ENCODE data around the gene CYP24A1. TPM values are rescaled to one million over a fixed set of nuclear protein-coding genes. Genes with fewer than 3 reads are reported as not detected.

CYP24A1 gene
- total RNA-seq, 2 donors from 2014 or later = not detected

DNA sequence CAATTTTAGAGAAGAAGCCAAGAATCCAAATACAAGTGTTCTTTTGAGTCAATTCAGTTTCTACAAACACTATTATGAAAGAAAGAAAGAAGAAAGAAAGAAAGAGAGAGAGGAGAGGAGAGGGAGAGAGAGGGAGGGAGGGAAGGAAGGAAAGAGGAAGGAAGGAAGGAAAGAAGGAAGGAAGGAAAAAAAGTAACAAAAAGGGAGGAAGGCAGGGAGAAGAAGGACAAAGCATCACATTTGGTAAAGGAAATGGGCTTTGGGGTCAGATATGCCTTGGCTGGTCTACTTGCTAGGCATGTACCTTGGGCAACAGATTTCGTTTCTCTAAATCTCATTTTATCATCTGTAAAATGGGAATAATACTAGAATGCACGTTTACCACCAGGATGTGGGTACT, 54.0 kb downstream of the CYP24A1 start:
- Mint-ChIP-seq H3K9me3 (no peaks in the 10 kb centered on the region), H3K36me3 (no peaks in the 10 kb centered on the region), H3K4me1 (ENCODE audit: low read depth in 2 of 2) (no peaks in the 10 kb centered on the region), H3K4me3 (no peak overlapping the region), H3K27ac (no peak overlapping the region), H3K27me3 (peaks cover 0 to 3% of the 10 kb centered on the region in 2 donors)
- DNase-seq (ENCODE audit: low spot score) (no peak), ATAC-seq (no peak)

- Mint-ChIP-seq H3K4me1 (ENCODE audit: low read depth in 2 of 2) (no peaks in the 10 kb centered on the region), H3K27me3 (peaks cover 6 to 12% of the 10 kb centered on the region in 2 donors), H3K4me3 (no peak overlapping the region), H3K27ac (no peak overlapping the region), H3K9me3 (no peaks in the 10 kb centered on the region), H3K36me3 (no peaks in the 10 kb centered on the region)
- ATAC-seq (no peak), DNase-seq (ENCODE audit: low spot score) (no peak)
Observed at GRCh38 chr20:54118220-54119001, 55.4 kb downstream of the CYP24A1 start.

DNA sequence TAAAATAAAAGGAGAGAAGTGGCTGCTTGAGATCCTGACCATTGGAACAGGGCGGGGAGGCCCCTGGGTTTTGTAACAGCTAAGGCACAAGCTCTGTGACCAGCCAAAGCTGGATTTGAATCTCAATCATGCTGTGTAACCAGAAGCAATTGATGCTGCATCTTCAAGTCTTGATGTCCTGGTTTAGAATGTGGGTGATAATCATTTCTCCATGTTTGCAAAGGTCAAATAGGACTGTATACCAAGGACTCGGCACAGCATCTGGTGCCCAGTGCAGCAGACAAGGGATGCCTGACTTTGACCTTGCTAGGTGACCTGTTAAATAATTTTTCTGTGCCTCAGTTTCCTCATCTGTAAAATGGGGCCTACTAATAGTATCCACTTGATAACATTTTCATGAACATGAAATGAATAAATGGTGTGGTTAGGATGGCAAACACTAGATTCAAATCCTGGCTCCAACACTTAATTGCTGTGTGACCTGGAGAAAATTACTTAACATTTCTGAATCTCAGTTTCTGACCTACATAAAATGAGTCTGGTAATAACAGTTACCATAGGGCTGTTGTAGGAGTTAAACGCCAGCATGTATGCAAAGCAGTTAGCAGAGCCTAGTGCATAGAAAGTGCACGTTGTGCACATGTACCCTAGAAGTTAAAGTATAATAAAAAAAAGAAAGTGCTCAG, 57.1 kb downstream of the CYP24A1 start:
- no peak for DNase-seq (ENCODE audit: low spot score)
- H3K4me3 Mint-ChIP-seq = no peak overlapping the region
- H3K36me3 Mint-ChIP-seq = no peaks in the 10 kb centered on the region
- H3K27ac Mint-ChIP-seq = no peak overlapping the region
- no peak for ATAC-seq
- H3K9me3 Mint-ChIP-seq = no peaks in the 10 kb centered on the region
- H3K27me3 Mint-ChIP-seq = peaks cover 7 to 9% of the 10 kb centered on the region in 2 donors
- no peaks in the 10 kb centered on the region for H3K4me1 Mint-ChIP-seq (ENCODE audit: low read depth in 2 of 2)

DNA sequence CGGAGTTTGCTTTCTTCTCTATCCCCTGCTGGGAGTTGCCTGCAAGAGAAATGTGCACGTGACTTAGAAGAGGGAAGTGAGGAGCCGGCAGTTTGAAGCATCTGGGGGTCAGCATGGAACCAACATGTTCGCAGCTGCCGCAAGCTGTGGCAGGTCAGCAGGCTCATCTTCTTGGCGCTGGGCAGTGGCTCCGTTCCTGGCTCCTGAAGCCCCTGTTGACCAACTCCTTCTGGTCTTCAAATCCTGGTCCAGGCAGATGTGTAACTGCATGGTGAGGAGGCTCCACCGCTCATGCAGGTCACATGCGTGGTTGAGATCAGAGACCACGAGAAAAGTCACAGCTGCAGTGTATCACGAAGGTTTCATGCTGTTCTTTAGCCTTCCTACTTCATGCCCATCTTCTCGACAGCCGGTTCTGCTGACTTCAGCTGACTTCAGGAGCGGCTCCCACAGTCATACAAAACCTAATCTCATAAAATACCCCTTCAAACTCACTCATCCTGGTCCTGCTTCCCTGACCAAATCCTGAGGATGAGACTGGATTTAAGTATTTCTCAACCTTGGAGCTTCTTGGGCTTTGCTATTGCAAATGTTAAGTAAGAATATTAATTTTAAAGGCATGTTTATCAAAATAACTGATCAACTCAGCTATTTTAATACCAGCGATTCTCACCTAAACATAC, 58.5 kb downstream of the CYP24A1 start:
- Mint-ChIP-seq H3K4me3 (no peak overlapping the region), H3K9me3 (no peaks in the 10 kb centered on the region), H3K27me3 (peaks cover 7 to 9% of the 10 kb centered on the region in 2 donors), H3K4me1 (ENCODE audit: low read depth in 2 of 2) (no peaks in the 10 kb centered on the region), H3K27ac (no peak overlapping the region), H3K36me3 (no peaks in the 10 kb centered on the region)
- no peak for DNase-seq (ENCODE audit: low spot score)
- ATAC-seq = no peak

GRCh38 chr20:54114109-54114508, 59.7 kb downstream of the CYP24A1 start:
- H3K27ac Mint-ChIP-seq = no peak overlapping the region
- H3K4me1 Mint-ChIP-seq (ENCODE audit: low read depth in 2 of 2) = no peaks in the 10 kb centered on the region
- peaks cover 7 to 9% of the 10 kb centered on the region in 2 donors for H3K27me3 Mint-ChIP-seq
- no peak overlapping the region for H3K4me3 Mint-ChIP-seq
- no peaks in the 10 kb centered on the region for H3K36me3 Mint-ChIP-seq
- no peak for DNase-seq (ENCODE audit: low spot score)
- ATAC-seq = no peak
- H3K9me3 Mint-ChIP-seq = no peaks in the 10 kb centered on the region

DNA sequence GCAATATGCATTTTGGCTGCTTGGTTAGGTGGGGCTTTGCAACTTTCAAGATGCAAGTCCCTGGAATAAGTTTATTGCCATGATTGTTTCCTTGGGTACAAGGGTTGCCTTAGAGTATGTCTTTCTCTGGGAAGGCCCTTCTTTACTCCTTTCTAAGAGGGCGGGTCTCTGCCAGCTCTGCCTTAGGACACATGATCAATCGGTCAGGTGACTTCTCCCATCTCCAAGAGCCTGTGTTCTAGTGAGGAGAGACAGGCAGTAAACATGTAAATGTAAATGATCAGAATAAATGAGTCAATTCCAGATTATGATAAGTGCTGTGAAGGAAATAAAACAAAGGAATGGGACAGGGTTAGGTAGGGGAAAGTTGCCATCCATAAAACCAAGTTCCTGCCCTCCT, 60.2 kb downstream of the CYP24A1 start:
- no peaks in the 10 kb centered on the region for H3K4me1 Mint-ChIP-seq (ENCODE audit: low read depth in 2 of 2)
- no peak overlapping the region for H3K27ac Mint-ChIP-seq
- DNase-seq (ENCODE audit: low spot score) = no peak
- peaks cover 7 to 9% of the 10 kb centered on the region in 2 donors for H3K27me3 Mint-ChIP-seq
- no peaks in the 10 kb centered on the region for H3K36me3 Mint-ChIP-seq
- ATAC-seq = no peak
- no peaks in the 10 kb centered on the region for H3K9me3 Mint-ChIP-seq
- no peak overlapping the region for H3K4me3 Mint-ChIP-seq

- Mint-ChIP-seq H3K4me3 (no peak overlapping the region), H3K4me1 (ENCODE audit: low read depth in 2 of 2) (no peaks in the 10 kb centered on the region), H3K27me3 (peaks cover 7 to 9% of the 10 kb centered on the region in 2 donors), H3K36me3 (no peaks in the 10 kb centered on the region), H3K27ac (no peak overlapping the region), H3K9me3 (no peaks in the 10 kb centered on the region)
- DNase-seq (ENCODE audit: low spot score) (no peak), ATAC-seq (no peak)
Observed at GRCh38 chr20:54112221-54112884, 61.4 kb downstream of the CYP24A1 start.

GRCh38 chr20:54111460-54111859, 62.3 kb downstream of the CYP24A1 start:
- Mint-ChIP-seq H3K4me1 (ENCODE audit: low read depth in 2 of 2) (no peaks in the 10 kb centered on the region), H3K4me3 (no peak overlapping the region), H3K27me3 (peaks cover 13 to 14% of the 10 kb centered on the region in 2 donors), H3K27ac (no peak overlapping the region), H3K9me3 (no peaks in the 10 kb centered on the region), H3K36me3 (no peaks in the 10 kb centered on the region)
- DNase-seq (ENCODE audit: low spot score) (no peak), ATAC-seq (no peak)

- no peak for ATAC-seq
- no peak for DNase-seq (ENCODE audit: low spot score)
- no peaks in the 10 kb centered on the region for H3K9me3 Mint-ChIP-seq
Observed at GRCh38 chr20:54110457-54110856, 63.3 kb downstream of the CYP24A1 start.

GRCh38 chr20:54110041-54110440, 63.7 kb downstream of the CYP24A1 start:
- ATAC-seq (no peak), DNase-seq (ENCODE audit: low spot score) (no peak)
- no peak overlapping the region for H3K27ac Mint-ChIP-seq
- H3K9me3 Mint-ChIP-seq = no peaks in the 10 kb centered on the region
- H3K36me3 Mint-ChIP-seq = no peaks in the 10 kb centered on the region
- H3K27me3 Mint-ChIP-seq = peaks cover 13 to 14% of the 10 kb centered on the region in 2 donors
- H3K4me1 Mint-ChIP-seq (ENCODE audit: low read depth in 2 of 2) = no peaks in the 10 kb centered on the region
- H3K4me3 Mint-ChIP-seq = no peak overlapping the region

More at GRCh38 chr20:54110457-54110856, 63.3 kb downstream of the CYP24A1 start:
- H3K27ac Mint-ChIP-seq = no peak overlapping the region
- no peak overlapping the region for H3K4me3 Mint-ChIP-seq
- H3K36me3 Mint-ChIP-seq = no peaks in the 10 kb centered on the region
- peaks cover 13 to 14% of the 10 kb centered on the region in 2 donors for H3K27me3 Mint-ChIP-seq
- H3K4me1 Mint-ChIP-seq (ENCODE audit: low read depth in 2 of 2) = no peaks in the 10 kb centered on the region

GRCh38 chr20:54108817-54109216, 65.0 kb downstream of the CYP24A1 start:
- Mint-ChIP-seq H3K9me3 (no peaks in the 10 kb centered on the region), H3K27me3 (peaks cover 9 to 12% of the 10 kb centered on the region in 2 donors), H3K27ac (no peak overlapping the region), H3K36me3 (no peaks in the 10 kb centered on the region), H3K4me3 (no peak overlapping the region), H3K4me1 (ENCODE audit: low read depth in 2 of 2) (no peaks in the 10 kb centered on the region)
- ATAC-seq = no peak
- no peak for DNase-seq (ENCODE audit: low spot score)

DNA sequence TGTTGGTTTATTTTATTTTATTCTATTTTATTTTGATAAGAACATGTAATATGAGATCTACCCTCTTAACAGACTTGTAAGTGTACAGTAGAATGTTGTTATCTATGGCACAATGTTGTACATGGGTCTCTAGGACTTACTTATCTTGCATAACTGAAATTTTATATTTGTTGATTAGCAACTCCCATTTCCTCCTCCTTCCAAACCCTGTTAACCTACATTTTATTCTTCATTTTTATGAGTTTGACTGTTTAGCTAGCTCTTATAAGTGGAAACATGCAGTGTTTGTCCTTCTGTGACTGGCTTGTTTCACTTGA, 65.5 kb downstream of the CYP24A1 start:
- no peaks in the 10 kb centered on the region for H3K9me3 Mint-ChIP-seq
- no peak overlapping the region for H3K4me3 Mint-ChIP-seq
- no peak for ATAC-seq
- H3K36me3 Mint-ChIP-seq = no peaks in the 10 kb centered on the region
- H3K4me1 Mint-ChIP-seq (ENCODE audit: low read depth in 2 of 2) = peaks cover 0 to 1% of the 10 kb centered on the region in 2 donors
- H3K27ac Mint-ChIP-seq = no peak overlapping the region
- peaks cover 6 to 7% of the 10 kb centered on the region in 2 donors for H3K27me3 Mint-ChIP-seq
- no peak for DNase-seq (ENCODE audit: low spot score)

GRCh38 chr20:54107600-54108325, 66.0 kb downstream of the CYP24A1 start:
- no peak overlapping the region for H3K4me3 Mint-ChIP-seq
- peaks cover 6 to 7% of the 10 kb centered on the region in 2 donors for H3K27me3 Mint-ChIP-seq
- DNase-seq (ENCODE audit: low spot score) = no peak
- H3K4me1 Mint-ChIP-seq (ENCODE audit: low read depth in 2 of 2) = peaks cover 0 to 2% of the 10 kb centered on the region in 2 donors
- H3K36me3 Mint-ChIP-seq = no peaks in the 10 kb centered on the region
- no peak for ATAC-seq
- no peaks in the 10 kb centered on the region for H3K9me3 Mint-ChIP-seq
- H3K27ac Mint-ChIP-seq = no peak overlapping the region
